Vagina (tissue), 2 donors: ENCODE results near the gene OR52E8.

ENCODE experiments used
- POLR2A ChIP-seq, 2 donors: fragments of 450-650 bp; IDR thresholded peaks; one replicate each; pipeline ENCODE4 v1.6.1; 2017; ENCODE audit warnings: antibody characterized with exemption in 2 of 2, mild to moderate bottlenecking in 2 of 2, moderate library complexity in 2 of 2
- POLR2AphosphoS5 ChIP-seq, 2 donors: sonication (generic); formaldehyde crosslinking; IDR thresholded peaks; one replicate each; pipeline ENCODE4 v1.9.0; 2017; ENCODE audit warnings: antibody characterized with exemption in 2 of 2, mild to moderate bottlenecking in 2 of 2, low read depth in 1 of 2; ENCODE audit not compliant: insufficient read depth in 1 of 2

- TF ChIP-seq POLR2AphosphoS5 (IDR thresholded peaks at IDR 0.05; ENCODE audit: insufficient read depth in 1 of 2, low read depth in 1 of 2) (no peak), POLR2A (IDR thresholded peaks at IDR 0.05) (no peak)
Measured at GRCh38 chr11:5837695-5838094, 19.8 kb downstream of the OR52E8 start.
